K562 (cell line): Measurements from ENCODE around the gene TNNI2. TPM values are rescaled to one million over a fixed set of nuclear protein-coding genes. Genes with fewer than 3 reads are reported as not detected.

ENCODE experiments used
- ATAC-seq: fragments of 200-7000 bp; cut with Tn5 transposase; 3 replicates; pipeline ENCODE4 v1.9.1; 2020; ENCODE audit warnings: moderate library complexity
- BruUV-seq: library from RNA; stranded (reverse); fragments of 400-500 nt; replicated peaks from 2 replicates; lab custom pipeline; 2021; lab: Mats Ljungman, UMichigan
- CTCF ChIA-PET: fragments of 300-600 bp; formaldehyde crosslinking; extraction: SDS; loops from one replicate; lab custom pipeline; 2021; ENCODE audit warnings: low intra/inter-chr PET ratio; lab: Yijun Ruan, JAX
- POLR2A ChIA-PET: fragments of 300-600, 350-650 bp; sonication (Branson Sonifier 250); formaldehyde crosslinking; extraction: SDS; loops from one replicate; lab custom pipeline; 2021; ENCODE audit warnings: antibody characterized with exemption, inconsistent platforms; lab: Yijun Ruan, JAX
- DNase-seq, 4 experiments: peaks; one replicate each; pipeline versions ENCODE4 v3.0.0 to v3.0.0-alpha.2; 2011 to 2018; ENCODE audit warnings: low spot score in 3 of 4, mixed read lengths in 3 of 4; ENCODE audit errors: extremely low read depth in 1 of 4
- FAIRE-seq: peaks from 2 replicates; lab custom pipeline; 2011; peaks lifted over from hg19 to GRCh38; lab: Jason Lieb, UNC
- H2AFZ ChIP-seq: 2 replicates; pipeline ENCODE4 v1.6.0; 2011; ENCODE audit warnings: low read depth, low read length, control low read depth, inconsistent platforms
- H3K27ac ChIP-seq: fragments of 200-600 bp; 3 replicates; pipeline ENCODE4 v1.8.0; 2011; ENCODE audit warnings: low read depth, mild to moderate bottlenecking, control low read depth, inconsistent platforms, low read length, moderate library complexity, mixed read lengths; ENCODE audit errors: extremely low read depth
- H3K27me3 ChIP-seq, 2 experiments: fragments of 300-600 bp in 1 of 2; 2 replicates in 1 of 2; 3 replicates in 1 of 2; pipeline versions ENCODE4 v1.6.0 to v1.8.0; 2011; ENCODE audit warnings: inconsistent platforms in 2 of 2, low read length in 2 of 2, mild to moderate bottlenecking in 1 of 2, mixed read lengths in 1 of 2, moderate library complexity in 1 of 2; ENCODE audit not compliant: control insufficient read depth in 2 of 2, insufficient read depth in 2 of 2
- H3K36me3 ChIP-seq: fragments of 300-600 bp; 3 replicates; pipeline ENCODE4 v1.8.0; 2011; ENCODE audit warnings: mild to moderate bottlenecking, low read length, inconsistent platforms; ENCODE audit not compliant: control insufficient read depth, insufficient read depth
- H3K4me1 ChIP-seq, 2 experiments: fragments of 200-600 bp in 1 of 2; replicated peaks in 1 of 2; 2 replicates in 1 of 2; 3 replicates in 1 of 2; pipeline versions ENCODE4 v1.5.1 to v1.8.0; 2011; ENCODE audit warnings: inconsistent platforms in 2 of 2, low read length in 2 of 2, mild to moderate bottlenecking in 1 of 2, mixed read lengths in 1 of 2, moderate library complexity in 1 of 2; ENCODE audit not compliant: control insufficient read depth in 2 of 2, insufficient read depth in 2 of 2
- H3K4me2 ChIP-seq: 2 replicates; pipeline ENCODE4 v1.6.1; 2011; ENCODE audit warnings: low read length, control low read depth, inconsistent platforms, mixed read lengths; ENCODE audit not compliant: insufficient read depth
- H3K4me3 ChIP-seq: fragments of 200-600 bp; sonication (generic), shearing (Covaris generic); 2 replicates; pipeline ENCODE4 v1.5.1; 2016; ENCODE audit warnings: control low read depth, inconsistent platforms
- H3K79me2 ChIP-seq: fragments of 200-600 bp; 3 replicates; pipeline ENCODE4 v1.8.0; 2011; ENCODE audit warnings: low read length, inconsistent platforms; ENCODE audit not compliant: control insufficient read depth, insufficient read depth
- H3K9ac ChIP-seq, 2 experiments: 2 replicates each; pipeline versions ENCODE4 v1.6.0 to v1.6.1; 2011; ENCODE audit warnings: low read depth in 2 of 2, low read length in 2 of 2, control low read depth in 1 of 2, inconsistent platforms in 1 of 2, mild to moderate bottlenecking in 1 of 2, mixed read lengths in 1 of 2; ENCODE audit not compliant: insufficient read depth in 1 of 2
- H3K9me1 ChIP-seq: one replicate; pipeline ENCODE4 v1.6.0; 2011; ENCODE audit warnings: inconsistent platforms, mild to moderate bottlenecking, low read length, moderate library complexity; ENCODE audit not compliant: control insufficient read depth, insufficient read depth
- H3K9me3 ChIP-seq: replicated peaks from 2 replicates; pipeline ENCODE4 v1.5.1; 2011; ENCODE audit warnings: low read depth, low read length, inconsistent platforms; ENCODE audit not compliant: control insufficient read depth, insufficient read depth
- H4K20me1 ChIP-seq: replicated peaks from 2 replicates; pipeline ENCODE4 v1.6.1; 2011; ENCODE audit warnings: low read length, inconsistent platforms, mixed read lengths; ENCODE audit not compliant: control insufficient read depth, insufficient read depth
- CBX1 ChIP-seq: sonication (generic); IDR thresholded peaks from 2 replicates; pipeline ENCODE4 v1.6.1; 2016; ENCODE audit warnings: antibody characterized with exemption, low read depth, mild to moderate bottlenecking
- EGR1 ChIP-seq: fragments of 450-650 bp; conservative IDR thresholded peaks from 2 replicates; pipeline ENCODE4 v1.6.1; 2017; ENCODE audit warnings: mild to moderate bottlenecking
- FUS ChIP-seq: fragments of 200-400 bp; formaldehyde crosslinking; optimal IDR thresholded peaks from 2 replicates; pipeline ENCODE3; 2017; ENCODE audit warnings: low read depth, low read length
- NFIC ChIP-seq: fragments of 450-650 bp; IDR thresholded peaks from 2 replicates; pipeline ENCODE4 v1.6.1; 2017; ENCODE audit warnings: mild to moderate bottlenecking, inconsistent platforms
- RUNX1 ChIP-seq: sonication (generic); IDR thresholded peaks from 2 replicates; pipeline ENCODE4 v1.6.1; 2016; ENCODE audit warnings: antibody characterized with exemption, low read depth
- ZNF133 ChIP-seq: fragments of 250-450 bp; sonication (Bioruptor Pico); IDR thresholded peaks from 2 replicates; pipeline ENCODE4 v1.4.0; 2020; ENCODE audit warnings: mild to moderate bottlenecking
- WGBS: fragments of 100-300 bp; shearing (Covaris generic); methylation state at CpG from one replicate; pipeline ENCODE4 v1.1.6; 2016; ENCODE audit warnings: low coverage, mixed read lengths; ENCODE audit not compliant: insufficient coverage; ENCODE audit errors: missing lambda C conversion rate; 5-methylcytosine and 5-hydroxymethylcytosine counted together
- in situ Hi-C: fragments of 300-500 bp; cut with MboI; formaldehyde crosslinking; loops from 4 replicates; pipeline ENCODE4 v1.15.0; 2018; ENCODE audit warnings: inconsistent platforms, mixed read lengths
- intact Hi-C: fragments of 100-400 bp; cut with micrococcal nuclease; formaldehyde crosslinking; loops from 2 replicates; pipeline ENCODE4 v1.14.2; 2022
- polyA plus RNA-seq, 8 experiments: library from polyadenylated mRNA; depleted of rRNA in 4 of 8; stranded (reverse) in 5 of 8; unstranded in 3 of 8; fragments of >200 nt; fragmentation: Nextera tagmentation in 2 of 8; fragmentation: Illumina TruSeq in 1 of 8; extraction: Ambion mirVana in 2 of 8; extraction: Trizol in 1 of 8; gene quantifications; 2 replicates each; pipeline versions ENCODE4 v1.2.1 to v1.2.3, GENCODE V29; 2011 to 2014; ENCODE audit warnings: inconsistent platforms in 1 of 8, missing spikeins in 1 of 8
- total RNA-seq, 7 experiments: library from RNA; depleted of rRNA in 6 of 7; stranded (reverse); fragments of >200 nt in 6 of 7; fragmentation: Illumina TruSeq in 2 of 7; extraction: Trizol in 2 of 7; gene quantifications; 2 replicates each; pipeline versions ENCODE4 v1.2.1 to v1.2.3, GENCODE V29; 2011 to 2021; ENCODE audit warnings: low replicate concordance in 1 of 7
- TF ChIP-seq, protein P1 (sequence below): fragments of 200-800 bp; sonication (Bioruptor generic); IDR thresholded peaks from 2 replicates; pipeline ENCODE4 v1.6.1; 2016; ENCODE audit warnings: missing genetic modification characterization, missing compliant biosample characterization
- TF ChIP-seq, protein P2 (sequence below): fragments of 450-650 bp; IDR thresholded peaks from 2 replicates; pipeline ENCODE4 v1.6.1; 2018; ENCODE audit warnings: mild to moderate bottlenecking, low read depth; ENCODE audit not compliant: partially characterized antibody

TNNI2 gene
- total and polyA plus RNA-seq, 9 of the 15 experiments (the other 6 are each of a cell fraction or from before 2014, with no cell fraction given): not detected

DNA sequence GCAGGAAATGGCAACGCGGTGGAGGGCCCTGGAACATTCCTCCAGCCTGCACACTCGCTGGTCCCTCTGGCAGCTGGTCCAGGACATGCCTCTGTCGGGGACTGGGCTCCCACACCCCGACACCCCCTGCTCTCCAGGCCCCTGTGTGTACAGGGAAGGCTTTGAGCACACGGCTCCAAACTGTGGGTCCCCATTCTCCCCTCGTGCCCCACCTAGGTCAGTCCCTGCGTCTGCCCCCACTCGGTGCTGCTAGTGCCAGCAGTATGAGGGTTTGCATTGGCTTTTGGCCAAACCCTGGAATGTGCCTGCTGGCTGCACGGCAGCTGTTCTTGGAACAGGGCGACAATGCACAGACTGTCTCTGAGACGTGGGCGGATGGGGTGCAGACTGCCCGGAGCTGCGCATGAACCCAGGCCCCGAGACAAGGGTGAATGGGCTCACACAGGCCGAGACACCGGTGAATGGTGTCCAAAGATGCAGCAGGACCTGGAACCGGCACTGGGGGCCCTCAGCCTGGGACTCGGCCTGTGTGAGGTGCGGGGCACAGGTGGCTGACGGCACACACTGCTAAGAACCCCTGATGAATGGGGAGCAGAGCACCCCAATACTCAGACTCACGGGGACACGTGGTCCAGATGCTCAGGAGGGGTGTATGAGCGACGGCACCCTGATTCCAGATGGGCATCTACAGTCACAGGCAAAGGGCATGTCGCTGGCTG lies 11.5 kb upstream of the TNNI2 start:
- in situ Hi-C loops (no loop called here), intact Hi-C loops (loop anchor here (5.0 kb wide), 1 partner anchor 325 kb away; no protein-coding TSS in a partner anchor)
- Histone ChIP-seq H4K20me1 (peaks cover 7% of the 10 kb centered on the region), H3K79me2 (no peaks in the 10 kb centered on the region), H3K27ac (no peak overlapping the region), H3K9me1 (no peaks in the 10 kb centered on the region), H3K9me3 (no peaks in the 10 kb centered on the region), H3K9ac (no peak overlapping the region), H3K4me3 (no peak overlapping the region), H2AFZ (no peak overlapping the region), H3K4me2 (no peak overlapping the region)
- WGBS: 2% methylated on average over 22 of the region's 27 CpGs
- ChIA-PET POLR2A (no interaction called here), CTCF (interaction anchor here (0.6 to 2.4 kb wide), 3 partner anchors 53 to 133 kb away, joined by 3 to 6 read pairs (median 5); no protein-coding TSS in a partner anchor)
- no TSS peak for BruUV-seq
- no peak for ATAC-seq
- FAIRE-seq: no peak
- TF ChIP-seq FUS (no peak), NFIC (peak; percentile 71), EGR1 (peak; percentile 27; the same call in 1 of the 2 replicates)
- TF ChIP-seq, all 486 proteins: peak for 2
- peaks cover 0 to 50% of the 10 kb centered on the region in 2 experiments; a peak in 2 of 5 replicates for H3K4me1 ChIP-seq
- H3K36me3 ChIP-seq: no peaks in the 10 kb centered on the region
- peaks cover 0 to 44% of the 10 kb centered on the region in 2 experiments; a peak in 3 of 5 replicates for H3K27me3 ChIP-seq
- no peak for DNase-seq

DNA sequence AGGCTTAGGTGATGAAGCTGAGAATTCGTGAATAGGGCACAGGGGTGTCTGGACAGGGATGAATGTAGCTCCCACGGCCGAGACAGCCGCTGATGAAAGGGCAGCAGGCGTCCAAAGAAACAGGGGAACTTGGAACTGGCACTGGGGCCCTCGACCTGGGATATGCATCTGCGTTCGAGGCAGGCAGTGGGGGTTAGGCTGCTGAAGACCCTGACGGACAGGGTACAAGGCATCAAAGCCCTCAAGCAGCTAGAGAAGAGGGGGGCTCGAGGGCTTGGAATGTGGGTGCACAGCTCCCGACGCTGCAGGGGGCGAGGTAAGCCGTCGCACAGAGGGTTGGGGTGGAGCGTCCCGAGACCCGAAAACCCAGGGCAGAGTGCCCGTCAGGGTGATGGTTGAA lies 10.8 kb upstream of the TNNI2 start:
- ChIA-PET CTCF (interaction anchor here (2.4 kb wide), 1 partner anchor 134 kb away, joined by 6 read pairs; no protein-coding TSS in a partner anchor), POLR2A (no interaction called here)
- Histone ChIP-seq H3K9me3 (no peaks in the 10 kb centered on the region), H3K9ac (no peak overlapping the region), H3K4me1 (peaks cover 0 to 55% of the 10 kb centered on the region in 2 experiments; a peak in 2 of 5 replicates), H3K9me1 (no peaks in the 10 kb centered on the region), H3K4me3 (no peak overlapping the region), H2AFZ (no peak overlapping the region), H3K4me2 (no peak overlapping the region), H3K36me3 (no peaks in the 10 kb centered on the region), H3K79me2 (no peaks in the 10 kb centered on the region), H3K27ac (no peak overlapping the region), H3K27me3 (peaks cover 0 to 44% of the 10 kb centered on the region in 2 experiments; a peak in 3 of 5 replicates), H4K20me1 (peaks cover 7% of the 10 kb centered on the region)
- FAIRE-seq (no peak), DNase-seq (no peak), ATAC-seq (no peak)
- BruUV-seq: no TSS peak
- intact Hi-C loops: loop anchor here (5.0 kb wide), 1 partner anchor 324 kb away; no protein-coding TSS in a partner anchor
- 3% methylated on average over 18 of the region's 19 CpGs for WGBS
- in situ Hi-C loops: no loop called here
- TF ChIP-seq RUNX1 (no peak), CBX1 (no peak), ZNF133 (CRISPR knock-in tag) (no peak)
- TF ChIP-seq, protein P1, sequence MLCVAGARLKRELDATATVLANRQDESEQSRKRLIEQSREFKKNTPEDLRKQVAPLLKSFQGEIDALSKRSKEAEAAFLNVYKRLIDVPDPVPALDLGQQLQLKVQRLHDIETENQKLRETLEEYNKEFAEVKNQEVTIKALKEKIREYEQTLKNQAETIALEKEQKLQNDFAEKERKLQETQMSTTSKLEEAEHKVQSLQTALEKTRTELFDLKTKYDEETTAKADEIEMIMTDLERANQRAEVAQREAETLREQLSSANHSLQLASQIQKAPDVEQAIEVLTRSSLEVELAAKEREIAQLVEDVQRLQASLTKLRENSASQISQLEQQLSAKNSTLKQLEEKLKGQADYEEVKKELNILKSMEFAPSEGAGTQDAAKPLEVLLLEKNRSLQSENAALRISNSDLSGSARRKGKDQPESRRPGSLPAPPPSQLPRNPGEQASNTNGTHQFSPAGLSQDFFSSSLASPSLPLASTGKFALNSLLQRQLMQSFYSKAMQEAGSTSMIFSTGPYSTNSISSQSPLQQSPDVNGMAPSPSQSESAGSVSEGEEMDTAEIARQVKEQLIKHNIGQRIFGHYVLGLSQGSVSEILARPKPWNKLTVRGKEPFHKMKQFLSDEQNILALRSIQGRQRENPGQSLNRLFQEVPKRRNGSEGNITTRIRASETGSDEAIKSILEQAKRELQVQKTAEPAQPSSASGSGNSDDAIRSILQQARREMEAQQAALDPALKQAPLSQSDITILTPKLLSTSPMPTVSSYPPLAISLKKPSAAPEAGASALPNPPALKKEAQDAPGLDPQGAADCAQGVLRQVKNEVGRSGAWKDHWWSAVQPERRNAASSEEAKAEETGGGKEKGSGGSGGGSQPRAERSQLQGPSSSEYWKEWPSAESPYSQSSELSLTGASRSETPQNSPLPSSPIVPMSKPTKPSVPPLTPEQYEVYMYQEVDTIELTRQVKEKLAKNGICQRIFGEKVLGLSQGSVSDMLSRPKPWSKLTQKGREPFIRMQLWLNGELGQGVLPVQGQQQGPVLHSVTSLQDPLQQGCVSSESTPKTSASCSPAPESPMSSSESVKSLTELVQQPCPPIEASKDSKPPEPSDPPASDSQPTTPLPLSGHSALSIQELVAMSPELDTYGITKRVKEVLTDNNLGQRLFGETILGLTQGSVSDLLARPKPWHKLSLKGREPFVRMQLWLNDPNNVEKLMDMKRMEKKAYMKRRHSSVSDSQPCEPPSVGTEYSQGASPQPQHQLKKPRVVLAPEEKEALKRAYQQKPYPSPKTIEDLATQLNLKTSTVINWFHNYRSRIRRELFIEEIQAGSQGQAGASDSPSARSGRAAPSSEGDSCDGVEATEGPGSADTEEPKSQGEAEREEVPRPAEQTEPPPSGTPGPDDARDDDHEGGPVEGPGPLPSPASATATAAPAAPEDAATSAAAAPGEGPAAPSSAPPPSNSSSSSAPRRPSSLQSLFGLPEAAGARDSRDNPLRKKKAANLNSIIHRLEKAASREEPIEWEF (CRISPR knock-in tag): no peak
- TF ChIP-seq, protein P2, sequence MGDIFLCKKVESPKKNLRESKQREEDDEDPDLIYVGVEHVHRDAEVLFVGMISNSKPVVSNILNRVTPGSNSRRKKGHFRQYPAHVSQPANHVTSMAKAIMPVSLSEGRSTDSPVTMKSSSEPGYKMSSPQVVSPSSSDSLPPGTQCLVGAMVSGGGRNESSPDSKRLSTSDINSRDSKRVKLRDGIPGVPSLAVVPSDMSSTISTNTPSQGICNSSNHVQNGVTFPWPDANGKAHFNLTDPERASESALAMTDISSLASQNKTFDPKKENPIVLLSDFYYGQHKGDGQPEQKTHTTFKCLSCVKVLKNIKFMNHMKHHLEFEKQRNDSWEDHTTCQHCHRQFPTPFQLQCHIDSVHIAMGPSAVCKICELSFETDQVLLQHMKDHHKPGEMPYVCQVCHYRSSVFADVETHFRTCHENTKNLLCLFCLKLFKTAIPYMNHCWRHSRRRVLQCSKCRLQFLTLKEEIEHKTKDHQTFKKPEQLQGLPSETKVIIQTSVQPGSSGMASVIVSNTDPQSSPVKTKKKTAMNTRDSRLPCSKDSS: no peak
